DMS53 treated with DMSO at 0.1 percent for 48 hours (cell line): Measurements from ENCODE around the gene PLEKHB2.
"Not testable (repeated sequence)": the region's sequence is repeated elsewhere in the genome, so short reads cannot be mapped to it uniquely, and the experiment has no call there.

Experiments
- DNase-seq: peaks from one replicate; lab custom pipeline; 2025; ENCODE audit not compliant: unreplicated experiment; lab: John Stamatoyannopoulos, UW

The PLEKHB2 gene

GRCh38 chr2:131093696-131094462, 11.3 kb upstream of the PLEKHB2 start:
- no peak for DNase-seq

- DNase-seq, result no peak
These were observed 10.5 kb upstream of the PLEKHB2 start for GRCh38 chr2:131094463-131095281.

DNA sequence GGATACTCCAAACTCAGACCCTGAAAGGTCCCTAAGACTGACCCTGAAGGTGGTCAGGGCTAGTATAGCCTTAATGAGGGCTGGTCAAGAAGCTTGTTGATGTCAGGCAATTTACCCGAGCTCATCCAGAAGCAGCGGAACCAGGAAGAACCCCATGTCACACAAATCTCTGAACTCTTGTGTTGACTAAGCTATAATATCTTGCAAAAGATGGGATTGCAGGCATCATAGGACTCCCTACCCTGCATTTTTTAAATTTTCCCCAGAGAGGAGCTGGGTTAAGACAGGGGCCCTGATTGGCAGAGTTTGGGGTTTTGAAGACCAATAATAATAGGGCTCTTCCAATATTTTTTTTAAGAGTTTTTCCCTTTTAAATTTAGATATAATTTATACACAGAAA, 2.0 kb upstream of the PLEKHB2 start:
- no peak for DNase-seq

DNA sequence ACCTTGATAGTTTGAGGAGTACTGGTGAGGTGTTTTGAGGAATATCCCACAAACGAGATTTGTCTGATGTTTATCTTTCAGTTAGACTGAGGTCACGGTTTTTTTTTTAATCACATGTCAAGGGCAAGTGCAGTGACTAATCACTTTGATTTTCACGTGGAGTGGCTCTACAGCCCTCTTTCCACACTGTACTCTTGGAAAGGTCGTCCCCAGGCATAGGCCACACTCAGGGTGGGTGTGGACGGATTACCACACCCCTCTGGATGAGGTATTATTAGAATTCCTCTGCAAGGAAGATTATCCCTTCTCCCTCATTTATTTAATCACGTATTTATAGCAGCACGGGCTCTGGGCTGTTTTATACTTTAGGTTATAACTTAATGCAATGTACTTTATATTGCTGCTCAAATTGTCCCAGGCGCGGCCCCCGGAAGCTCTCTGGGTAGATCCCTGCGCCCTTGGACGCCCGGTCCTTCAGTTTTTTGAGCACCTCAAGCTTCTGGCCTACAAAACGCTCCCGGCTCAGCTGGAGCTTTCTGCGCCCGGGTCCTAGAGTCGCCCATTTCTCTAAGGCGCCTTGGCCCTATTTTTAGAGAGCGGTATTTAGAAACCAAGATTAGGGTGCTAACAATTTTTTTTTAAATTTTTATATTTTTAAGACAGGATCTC, 515 bp upstream of the PLEKHB2 start:
- no peak for DNase-seq

GRCh38 chr2:131105950-131106801, 1.0 kb downstream of the PLEKHB2 start:
- no peak for DNase-seq

GRCh38 chr2:131112529-131112928, 7.4 kb downstream of the PLEKHB2 start:
- no peak for DNase-seq

DNA sequence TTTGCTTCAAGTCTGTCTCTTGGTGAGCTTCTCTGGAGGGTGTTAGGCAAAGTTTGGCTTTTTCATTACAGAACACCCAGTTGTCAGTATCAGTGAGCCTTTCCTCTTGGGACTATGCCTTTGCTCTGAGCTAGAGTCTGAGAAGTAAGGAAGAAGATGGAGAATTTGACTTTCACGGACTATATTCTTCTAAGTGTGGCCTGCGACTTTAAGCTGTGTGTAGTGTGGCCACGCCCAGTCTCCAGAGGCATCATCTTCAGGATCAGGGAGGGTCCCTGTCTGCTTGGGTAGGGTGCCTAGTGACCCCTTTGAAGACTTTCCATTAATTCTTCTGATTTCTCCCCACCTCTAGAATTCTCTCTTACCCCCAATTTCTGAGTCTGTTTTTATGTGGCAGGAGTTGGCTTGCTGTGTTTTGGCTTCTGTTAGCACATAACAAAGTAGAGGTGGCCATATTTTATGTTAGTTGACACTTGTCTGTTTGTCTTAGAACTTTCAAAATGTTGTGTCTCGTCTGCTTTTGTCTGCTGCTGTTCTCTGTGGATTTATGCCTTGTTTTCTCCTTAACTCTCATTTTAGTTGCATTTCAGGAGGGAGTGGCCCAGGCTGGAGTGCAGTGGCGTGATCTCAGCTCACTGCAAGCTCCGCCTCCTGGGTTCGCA, 8.6 kb downstream of the PLEKHB2 start:
- DNase-seq, result no peak

GRCh38 chr2:131114950-131115349, 9.8 kb downstream of the PLEKHB2 start:
- DNase-seq, result not testable (repeated sequence)

- DNase-seq, result no peak
These were observed 10.6 kb downstream of the PLEKHB2 start for GRCh38 chr2:131115752-131116151.

DNA sequence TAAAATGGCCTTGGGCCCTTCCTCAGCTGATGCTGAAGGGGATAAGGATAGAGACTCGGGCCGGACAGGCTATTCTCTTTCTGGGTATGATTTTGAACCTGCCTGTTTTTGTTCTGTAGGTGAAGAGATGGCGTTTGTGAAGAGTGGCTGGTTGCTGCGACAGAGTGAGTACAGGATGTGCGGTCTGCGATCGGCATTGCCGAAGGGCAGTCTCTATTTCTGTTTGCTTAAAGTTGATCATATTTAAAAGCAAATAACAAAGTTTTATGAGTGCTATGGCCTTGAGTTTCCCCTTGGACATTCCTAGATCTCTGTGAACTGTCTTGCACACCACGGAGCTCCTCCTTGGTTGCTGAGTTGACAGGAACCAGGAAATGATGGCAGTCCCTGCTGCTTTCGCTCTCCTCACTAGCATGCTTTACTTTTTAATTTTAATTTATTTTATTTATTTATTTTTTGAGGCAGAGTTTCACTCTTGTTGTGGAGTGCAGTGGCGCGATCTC, 15.7 kb downstream of the PLEKHB2 start:
- no peak for DNase-seq

DNA sequence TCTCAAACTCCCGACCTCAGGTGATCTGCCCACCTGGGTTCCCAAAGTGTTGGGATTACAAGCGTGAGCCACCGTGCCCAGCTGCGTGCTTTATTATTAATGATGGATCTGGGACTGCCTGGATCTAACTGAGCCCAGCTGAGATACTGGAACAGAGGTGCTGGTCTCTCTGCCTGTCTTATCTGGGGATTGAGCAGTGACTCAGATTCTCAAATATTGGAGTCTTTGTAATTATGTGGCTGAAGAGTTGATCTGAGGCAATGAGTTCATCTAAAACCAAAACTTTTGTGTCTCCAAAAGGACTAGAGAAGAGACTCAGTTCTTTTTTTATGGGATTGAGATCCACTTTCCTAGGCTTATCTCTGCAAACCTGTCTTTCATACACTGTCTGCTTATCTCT, 16.3 kb downstream of the PLEKHB2 start:
- no peak for DNase-seq

DNA sequence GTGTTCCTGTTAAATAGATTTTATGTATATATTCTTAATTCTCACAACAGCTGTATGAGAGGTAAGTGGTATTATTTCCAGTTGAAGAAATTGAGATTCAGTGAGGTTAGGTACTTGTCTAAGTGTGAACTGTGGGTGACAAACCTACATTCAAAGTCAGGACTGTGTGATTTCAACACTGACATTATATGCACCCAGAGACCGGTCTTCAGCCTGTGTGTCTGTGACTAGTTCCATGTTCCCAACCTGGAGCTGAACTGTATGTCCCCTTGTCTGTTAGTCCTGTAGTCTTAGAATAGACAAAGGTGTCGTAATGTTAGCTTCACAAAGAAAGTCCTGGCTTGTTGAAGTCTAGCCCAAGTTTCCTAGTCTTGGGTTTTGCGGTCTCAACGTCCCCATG, 17.4 kb downstream of the PLEKHB2 start:
- DNase-seq, result no peak

DNA sequence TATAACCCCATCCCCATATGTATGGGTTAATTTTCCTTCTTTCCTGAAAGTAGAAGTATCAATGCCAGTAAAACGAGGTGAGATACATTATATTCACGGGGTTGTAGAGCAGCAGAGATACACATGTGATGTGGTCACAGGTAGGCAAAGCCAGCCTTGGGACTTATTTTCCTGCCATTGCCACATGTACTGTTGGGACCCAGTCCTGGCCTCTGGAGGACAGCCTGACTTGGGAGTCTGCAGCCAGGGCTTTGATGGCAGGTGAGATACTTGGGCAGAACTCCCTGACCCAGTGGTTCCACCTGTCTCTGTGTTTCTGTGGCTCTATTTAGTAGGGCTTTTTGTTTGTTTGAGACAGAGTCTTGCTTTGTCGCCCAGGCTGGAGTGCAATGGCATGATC, 18.1 kb downstream of the PLEKHB2 start:
- no peak for DNase-seq

DNA sequence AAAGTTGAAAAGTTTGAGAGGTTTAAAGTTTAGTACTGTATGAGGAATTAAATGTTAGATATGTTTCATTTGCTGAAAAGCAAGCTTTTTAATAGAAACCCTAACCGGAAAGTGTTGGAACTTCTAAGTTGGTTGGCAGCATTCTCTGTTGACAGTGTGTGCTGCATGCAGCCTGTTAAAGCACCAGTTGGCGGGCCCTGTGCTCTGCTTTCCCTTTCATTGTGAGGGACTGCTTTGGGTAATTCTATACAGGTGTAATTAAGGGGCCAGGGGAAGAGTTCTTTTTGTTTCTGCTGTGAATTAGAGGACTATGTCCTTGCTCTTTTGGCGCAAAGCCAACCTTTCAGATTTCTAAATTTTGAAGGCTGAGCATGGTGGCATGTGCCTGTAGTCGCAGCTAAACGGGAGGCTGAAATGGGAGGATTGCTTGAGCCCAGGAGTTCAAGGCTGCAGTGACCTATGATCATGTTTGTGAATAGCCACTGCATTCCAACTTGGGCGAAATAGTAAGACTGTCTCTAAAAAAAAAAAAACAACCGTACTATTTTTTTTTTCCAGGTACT, 20.1 kb downstream of the PLEKHB2 start:
- DNase-seq, result no peak

DNA sequence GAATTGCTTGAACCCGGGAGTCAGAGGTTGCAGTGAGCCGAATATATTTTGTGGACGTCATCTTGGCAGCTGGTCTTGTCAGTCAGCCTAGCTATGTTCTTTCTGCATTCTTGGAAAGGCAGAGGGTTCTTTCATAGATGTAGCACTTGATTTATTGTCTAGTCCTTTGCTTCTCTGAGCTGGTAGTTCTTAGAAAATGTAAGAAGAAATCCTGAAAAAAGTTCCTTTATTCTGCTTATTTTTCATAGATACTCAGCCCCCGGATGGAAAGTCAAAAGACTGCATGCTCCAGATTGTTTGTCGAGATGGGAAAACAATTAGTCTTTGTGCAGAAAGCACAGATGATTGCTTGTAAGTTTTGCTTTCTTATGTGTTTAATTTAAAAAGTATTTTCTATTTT, 21.3 kb downstream of the PLEKHB2 start:
- DNase-seq, result no peak

DNA sequence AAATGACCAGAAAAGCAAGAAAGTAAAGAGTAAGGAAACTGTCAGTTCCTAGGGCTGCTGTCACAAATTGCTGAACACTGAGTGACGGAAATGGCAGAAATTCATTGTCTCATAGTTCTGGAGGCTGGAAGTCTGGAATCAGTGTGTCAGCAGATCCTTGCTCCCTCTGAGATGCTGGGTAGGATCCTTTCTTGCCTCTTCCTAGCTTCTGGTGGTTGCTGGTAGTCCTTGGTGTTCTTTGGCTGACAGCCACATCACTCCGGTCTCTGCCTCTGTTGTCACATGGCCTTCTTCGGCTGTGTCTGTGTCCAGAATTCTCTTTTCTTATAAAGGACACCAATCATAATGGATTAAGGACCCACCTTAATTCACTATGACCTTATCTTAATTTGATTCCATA, 21.9 kb downstream of the PLEKHB2 start:
- no peak for DNase-seq

- no peak for DNase-seq
These were observed 22.8 kb downstream of the PLEKHB2 start for GRCh38 chr2:131127981-131128380.

DNA sequence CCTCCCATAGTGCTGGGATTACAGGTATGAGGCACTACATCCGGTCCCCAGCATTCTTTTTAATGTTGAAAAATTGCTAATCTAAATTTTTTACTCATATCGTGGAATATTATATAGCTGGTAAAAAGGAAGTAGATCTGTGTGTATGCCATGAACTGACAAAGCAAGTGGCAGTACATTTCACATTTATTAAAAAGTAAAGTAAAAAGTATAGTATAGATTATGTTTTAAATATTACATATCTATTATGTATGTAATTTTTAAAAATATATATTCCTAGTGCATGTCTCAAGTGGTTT, 25.1 kb downstream of the PLEKHB2 start:
- no peak for DNase-seq

GRCh38 chr2:131132729-131133128, 27.6 kb downstream of the PLEKHB2 start:
- DNase-seq, result no peak

GRCh38 chr2:131140581-131140980, 35.4 kb downstream of the PLEKHB2 start:
- no peak for DNase-seq
